Endothelial cell (in vitro differentiated cells): Measurements from ENCODE around the gene SEC11C. TPM values are rescaled to one million over a fixed set of nuclear protein-coding genes. Genes with fewer than 3 reads are reported as not detected.

Experiments
- DNase-seq: peaks from one replicate; pipeline ENCODE4 v3.0.0; 2021; ENCODE audit warnings: low spot score
- H3K27ac Mint-ChIP-seq: one replicate; pipeline ENCODE4 v1.8.0; 2021; ENCODE audit warnings: mixed read lengths, inconsistent platforms; ENCODE audit not compliant: unreplicated experiment
- H3K27me3 Mint-ChIP-seq: one replicate; pipeline ENCODE4 v1.8.0; 2021; ENCODE audit warnings: mild to moderate bottlenecking, moderate library complexity, mixed read lengths, inconsistent platforms; ENCODE audit not compliant: unreplicated experiment
- H3K36me3 Mint-ChIP-seq: one replicate; pipeline ENCODE4 v1.8.0; 2021; ENCODE audit warnings: mild to moderate bottlenecking, low read depth, mixed read lengths, inconsistent platforms; ENCODE audit not compliant: unreplicated experiment
- H3K4me1 Mint-ChIP-seq: one replicate; pipeline ENCODE4 v1.8.0; 2021; ENCODE audit warnings: mild to moderate bottlenecking, mixed read lengths, inconsistent platforms; ENCODE audit not compliant: unreplicated experiment
- H3K4me3 Mint-ChIP-seq: one replicate; pipeline ENCODE4 v1.8.0; 2021; ENCODE audit warnings: mild to moderate bottlenecking, mixed read lengths, inconsistent platforms; ENCODE audit not compliant: unreplicated experiment
- H3K9me3 Mint-ChIP-seq: one replicate; pipeline ENCODE4 v1.8.0; 2021; ENCODE audit warnings: mixed read lengths, inconsistent platforms; ENCODE audit not compliant: unreplicated experiment
- CTCF ChIP-seq: fragments of 200-600 bp; sonication (generic); IDR thresholded peaks from one replicate; pipeline ENCODE4 v1.5.0; 2021; ENCODE audit warnings: antibody characterized with exemption; ENCODE audit not compliant: unreplicated experiment
- total RNA-seq: library from RNA; stranded (reverse); fragmentation: NEBNext Ultra II Directional; extraction: Animal tissue kit (Norgen Biotek cat#: 25700); gene quantifications from one replicate; pipeline ENCODE4 v1.2.1, GENCODE V29; 2021; ENCODE audit not compliant: unreplicated experiment

SEC11C gene
- total RNA-seq, 1 donor from 2014 or later: 24.6 TPM

DNA sequence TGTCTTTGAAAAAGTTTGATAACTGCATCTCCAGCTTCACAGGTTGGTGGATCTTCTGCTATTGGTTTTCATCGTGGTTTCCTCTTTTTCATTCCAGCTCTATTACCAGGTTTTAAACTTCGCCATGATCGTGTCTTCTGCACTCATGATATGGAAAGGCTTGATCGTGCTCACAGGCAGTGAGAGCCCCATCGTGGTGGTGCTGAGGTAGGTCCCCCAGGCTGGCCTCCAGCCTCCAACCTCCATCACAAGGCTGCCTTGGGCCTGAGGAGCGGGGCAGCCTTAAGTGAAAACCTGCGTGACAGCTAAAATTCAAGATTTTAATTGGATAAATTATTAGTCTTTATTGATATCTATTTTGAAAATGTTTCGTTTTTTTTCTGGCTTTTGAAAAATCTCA is 9.7 kb downstream of the SEC11C start:
- no peak for TF ChIP-seq CTCF
- peaks cover 12% of the 10 kb centered on the region for H3K36me3 Mint-ChIP-seq
- no peaks in the 10 kb centered on the region for H3K4me1 Mint-ChIP-seq
- no peak overlapping the region for H3K27ac Mint-ChIP-seq
- DNase-seq: no peak
- H3K4me3 Mint-ChIP-seq: no peak overlapping the region
- no peaks in the 10 kb centered on the region for H3K9me3 Mint-ChIP-seq
- peaks cover 4% of the 10 kb centered on the region for H3K27me3 Mint-ChIP-seq

DNA sequence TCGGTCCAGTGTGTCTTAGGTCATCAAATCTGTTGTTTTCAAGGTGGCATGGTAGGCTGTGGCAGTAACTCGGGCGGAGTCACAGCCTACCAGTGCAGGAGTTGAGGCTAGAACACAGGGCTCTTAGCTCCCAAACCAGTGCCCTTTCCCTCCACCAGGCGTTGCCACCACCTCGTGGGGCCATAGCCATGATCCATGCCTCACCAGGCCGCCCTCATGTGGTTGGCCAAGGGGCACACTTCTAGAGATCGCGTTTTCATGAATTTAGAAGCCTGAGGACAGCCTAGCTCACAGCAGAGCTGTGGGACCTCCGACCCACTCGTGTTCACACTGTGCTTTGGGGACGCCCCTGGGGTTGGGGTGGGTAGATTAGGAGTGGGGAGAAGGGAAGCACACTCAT is 10.6 kb downstream of the SEC11C start:
- H3K4me1 Mint-ChIP-seq: no peaks in the 10 kb centered on the region
- H3K36me3 Mint-ChIP-seq: peaks cover 13% of the 10 kb centered on the region
- DNase-seq: no peak
- TF ChIP-seq CTCF: no peak
- no peaks in the 10 kb centered on the region for H3K9me3 Mint-ChIP-seq
- no peak overlapping the region for H3K27ac Mint-ChIP-seq
- H3K4me3 Mint-ChIP-seq: no peak overlapping the region
- peaks cover 4% of the 10 kb centered on the region for H3K27me3 Mint-ChIP-seq

DNA sequence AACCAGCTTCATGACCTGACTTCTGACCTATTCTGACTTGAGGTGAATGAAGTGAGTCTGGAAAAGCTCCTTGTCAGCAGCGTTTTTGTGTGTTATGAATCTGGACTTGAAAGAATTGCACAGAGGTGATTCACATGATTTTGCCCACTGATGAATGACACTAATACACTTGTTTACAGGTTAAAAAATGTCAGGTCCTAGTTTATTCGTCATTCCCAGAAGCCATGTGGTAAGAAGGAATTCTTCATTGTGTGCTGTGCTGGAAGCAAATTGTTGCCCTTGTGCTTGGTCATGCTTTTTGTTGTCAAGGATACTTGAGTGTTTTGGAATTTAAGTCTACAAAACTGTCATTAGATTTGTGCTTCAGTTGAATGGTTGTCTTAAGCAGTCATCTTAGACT is 15.5 kb downstream of the SEC11C start:
- no peak for DNase-seq
- Mint-ChIP-seq H3K4me1 (no peaks in the 10 kb centered on the region), H3K4me3 (no peak overlapping the region), H3K27me3 (no peaks in the 10 kb centered on the region), H3K9me3 (no peaks in the 10 kb centered on the region), H3K36me3 (peaks cover 13% of the 10 kb centered on the region), H3K27ac (no peak overlapping the region)
- no peak for TF ChIP-seq CTCF

- peaks cover 13% of the 10 kb centered on the region for H3K36me3 Mint-ChIP-seq
- H3K9me3 Mint-ChIP-seq: no peaks in the 10 kb centered on the region
- TF ChIP-seq CTCF: no peak
- no peaks in the 10 kb centered on the region for H3K4me1 Mint-ChIP-seq
- no peaks in the 10 kb centered on the region for H3K27me3 Mint-ChIP-seq
- DNase-seq: no peak
- H3K4me3 Mint-ChIP-seq: no peak overlapping the region
- no peak overlapping the region for H3K27ac Mint-ChIP-seq
Observed at GRCh38 chr18:59156316-59156715, 16.6 kb downstream of the SEC11C start.

GRCh38 chr18:59159265-59159664 is 19.6 kb downstream of the SEC11C start:
- H3K4me1 Mint-ChIP-seq: no peaks in the 10 kb centered on the region
- peaks cover 3% of the 10 kb centered on the region for H3K36me3 Mint-ChIP-seq
- no peaks in the 10 kb centered on the region for H3K27me3 Mint-ChIP-seq
- no peak overlapping the region for H3K27ac Mint-ChIP-seq
- no peak for DNase-seq
- H3K9me3 Mint-ChIP-seq: no peaks in the 10 kb centered on the region
- no peak overlapping the region for H3K4me3 Mint-ChIP-seq
- TF ChIP-seq CTCF: no peak
